Thymus (tissue), 11 donors: ENCODE results near the gene FNBP1L. TPM values are rescaled to one million over a fixed set of nuclear protein-coding genes. Genes with fewer than 3 reads are reported as not detected.

ENCODE experiments used
- DNase-seq, 9 donors: peaks; one replicate each; pipeline ENCODE4 v3.0.0-alpha.2; 2013; ENCODE audit warnings: low spot score in 9 of 9, low read depth in 6 of 9, missing footprints in 1 of 9
- H3K27ac ChIP-seq, 2 donors: one replicate each; pipeline ENCODE4 v1.5.1; 2013; ENCODE audit warnings: control low read depth in 1 of 2, low read depth in 1 of 2, low read length in 1 of 2, mild to moderate bottlenecking in 1 of 2, moderate library complexity in 1 of 2
- H3K27me3 ChIP-seq, 2 donors: one replicate each; pipeline ENCODE4 v1.5.1; 2013; ENCODE audit warnings: low read length in 1 of 2; ENCODE audit not compliant: control insufficient read depth in 2 of 2, insufficient read depth in 1 of 2
- H3K36me3 ChIP-seq, 2 donors: one replicate each; pipeline ENCODE4 v1.5.1; 2013; ENCODE audit warnings: low read length in 1 of 2, mild to moderate bottlenecking in 1 of 2, moderate library complexity in 1 of 2; ENCODE audit not compliant: control insufficient read depth in 2 of 2, insufficient read depth in 2 of 2
- H3K4me1 ChIP-seq, 2 donors: one replicate each; pipeline ENCODE4 v1.5.1; 2013; ENCODE audit warnings: low read length in 2 of 2; ENCODE audit not compliant: control insufficient read depth in 2 of 2, insufficient read depth in 2 of 2
- H3K4me3 ChIP-seq, 2 donors: one replicate each; pipeline ENCODE4 v1.5.1; 2013; ENCODE audit warnings: low read length in 2 of 2, control low read depth in 1 of 2, mild to moderate bottlenecking in 1 of 2
- H3K9me3 ChIP-seq, 2 donors: one replicate each; pipeline ENCODE4 v1.5.1; 2013; ENCODE audit warnings: low read length in 1 of 2, mild to moderate bottlenecking in 1 of 2; ENCODE audit not compliant: control insufficient read depth in 2 of 2, insufficient read depth in 1 of 2
- WGBS: extraction: QIAGEN DNeasy Blood & Tissue Kit; methylation state at CpG from one replicate; pipeline ENCODE4 v1.1.7; 2013; 5-methylcytosine and 5-hydroxymethylcytosine counted together
- polyA plus RNA-seq: library from polyadenylated mRNA; stranded (reverse); fragments of 200-250 nt; gene quantifications from one replicate; pipeline ENCODE4 v1.2.3, GENCODE V29; 2013
- total RNA-seq: library from RNA; stranded (reverse); fragments of 120-200 nt; gene quantifications from one replicate; pipeline ENCODE4 v1.2.4, GENCODE V29; 2013
- donor health status: healthy.

The FNBP1L gene
- total and polyA plus RNA-seq, 2 donors = 8.9 to 13.1 TPM

GRCh38 chr1:93438716-93439115, 9.2 kb upstream of the FNBP1L start:
- DNase-seq = no peak
- no peaks in the 10 kb centered on the region for H3K27me3 ChIP-seq
- H3K36me3 ChIP-seq = no peaks in the 10 kb centered on the region
- no peak overlapping the region for H3K27ac ChIP-seq
- no peak overlapping the region for H3K4me3 ChIP-seq
- H3K4me1 ChIP-seq = no peaks in the 10 kb centered on the region
- 96% methylated on average over 3 of the region's 3 CpGs for WGBS
- H3K9me3 ChIP-seq = peaks cover 0 to 13% of the 10 kb centered on the region in 2 donors

DNA sequence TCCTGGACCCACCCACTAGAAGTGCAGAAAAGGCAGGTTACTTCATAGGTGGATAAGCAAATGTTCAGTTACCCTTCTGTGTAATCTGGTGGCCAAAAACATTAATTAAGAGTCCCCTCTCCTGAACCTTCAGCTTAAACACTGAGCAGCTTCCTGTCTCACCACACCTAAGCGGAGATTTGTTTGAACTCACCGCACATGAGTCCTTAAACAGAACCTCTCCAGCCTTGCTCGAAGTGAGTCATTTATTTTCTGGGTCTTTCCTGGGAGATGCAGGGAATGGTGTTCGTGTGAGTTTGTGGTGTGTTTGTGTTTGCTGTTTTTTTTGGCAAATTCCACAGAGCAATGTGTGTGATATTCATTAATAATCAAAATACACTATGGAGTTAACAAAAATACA, 7.6 kb upstream of the FNBP1L start:
- Histone ChIP-seq H3K4me1 (no peaks in the 10 kb centered on the region), H3K27ac (no peak overlapping the region), H3K9me3 (no peaks in the 10 kb centered on the region), H3K36me3 (no peaks in the 10 kb centered on the region), H3K27me3 (no peaks in the 10 kb centered on the region), H3K4me3 (no peak overlapping the region)
- WGBS = 96% methylated on average over 4 of the region's 4 CpGs
- no peak for DNase-seq

DNA sequence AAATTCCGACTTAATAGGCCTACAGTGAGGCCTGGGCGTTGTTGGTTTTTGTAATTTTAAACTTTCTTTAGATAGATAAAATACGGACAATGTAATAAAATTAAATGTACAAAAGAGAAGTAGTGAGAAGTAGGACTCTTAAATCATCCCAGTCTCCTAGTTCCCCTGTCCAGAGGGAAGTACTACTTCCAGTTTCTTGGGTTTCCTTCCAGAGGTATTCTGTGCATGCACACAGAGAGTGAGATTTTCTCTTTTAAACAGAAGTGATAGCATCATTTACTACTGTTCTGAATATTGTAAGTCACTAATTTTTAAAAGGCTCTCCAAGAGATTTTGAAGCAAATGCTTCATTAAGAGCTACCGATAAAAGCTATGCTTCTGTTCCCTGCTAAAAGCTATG, 7.2 kb upstream of the FNBP1L start:
- Histone ChIP-seq H3K4me3 (no peak overlapping the region), H3K27me3 (no peaks in the 10 kb centered on the region), H3K4me1 (no peaks in the 10 kb centered on the region), H3K9me3 (no peaks in the 10 kb centered on the region), H3K27ac (no peak overlapping the region), H3K36me3 (no peaks in the 10 kb centered on the region)
- no peak for DNase-seq
- WGBS = 97% methylated on average over 4 of the region's 4 CpGs

DNA sequence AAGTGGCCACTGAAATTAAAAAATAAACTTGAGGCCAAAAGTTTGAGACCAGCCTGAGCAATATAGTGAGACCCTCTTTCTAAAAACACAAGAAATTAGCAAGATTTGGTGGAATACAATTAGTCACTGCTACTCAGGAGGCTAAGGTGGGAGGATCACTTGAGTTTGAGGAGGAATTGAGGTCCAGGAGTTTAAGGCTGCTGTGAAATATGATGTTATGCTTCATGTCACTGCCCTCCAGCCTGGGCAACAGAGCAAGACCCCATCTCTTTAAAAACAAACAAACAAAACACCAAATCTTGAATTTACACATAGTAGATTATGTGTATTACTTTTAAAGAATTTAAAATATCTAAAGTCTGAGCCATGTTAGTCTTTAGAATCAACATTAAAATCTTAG, 6.3 kb upstream of the FNBP1L start:
- no peaks in the 10 kb centered on the region for H3K4me1 ChIP-seq
- no peak overlapping the region for H3K27ac ChIP-seq
- no peaks in the 10 kb centered on the region for H3K9me3 ChIP-seq
- peaks cover 0 to 1% of the 10 kb centered on the region in 2 donors for H3K27me3 ChIP-seq
- DNase-seq = no peak
- no peak overlapping the region for H3K4me3 ChIP-seq
- no peaks in the 10 kb centered on the region for H3K36me3 ChIP-seq

GRCh38 chr1:93442008-93442666, 5.8 kb upstream of the FNBP1L start:
- peaks cover 0 to 4% of the 10 kb centered on the region in 2 donors for H3K4me1 ChIP-seq
- DNase-seq = no peak
- WGBS = 84% methylated on average over 11 of the region's 11 CpGs
- H3K4me3 ChIP-seq = no peak overlapping the region
- H3K36me3 ChIP-seq = no peaks in the 10 kb centered on the region
- peaks cover 0 to 2% of the 10 kb centered on the region in 2 donors for H3K27me3 ChIP-seq
- no peak overlapping the region for H3K27ac ChIP-seq
- H3K9me3 ChIP-seq = no peaks in the 10 kb centered on the region

DNA sequence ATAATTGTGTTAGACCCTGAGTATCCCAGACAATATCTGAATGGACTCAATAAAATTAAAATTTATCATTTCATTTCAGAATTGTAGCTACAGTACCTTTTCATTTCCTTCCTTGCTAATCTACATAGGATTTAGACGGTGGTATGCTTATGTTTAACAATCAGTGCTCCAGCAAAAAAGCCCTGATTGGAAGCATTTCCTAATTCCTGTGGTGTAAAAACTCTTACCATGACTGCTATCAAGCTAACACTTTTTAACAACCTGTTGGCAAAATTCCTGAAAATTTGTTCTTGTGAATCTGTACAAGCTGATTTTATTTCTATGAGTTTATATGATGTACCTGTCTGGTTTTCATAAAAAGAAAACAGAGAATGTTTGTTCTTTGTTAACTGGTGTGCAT, 5.2 kb upstream of the FNBP1L start:
- 86% methylated on average over 1 of the region's 1 CpG for WGBS
- H3K4me3 ChIP-seq = no peak overlapping the region
- DNase-seq = no peak
- H3K36me3 ChIP-seq = no peaks in the 10 kb centered on the region
- no peak overlapping the region for H3K27ac ChIP-seq
- no peaks in the 10 kb centered on the region for H3K9me3 ChIP-seq
- H3K27me3 ChIP-seq = peaks cover 2 to 7% of the 10 kb centered on the region in 2 donors
- peaks cover 0 to 5% of the 10 kb centered on the region in 2 donors for H3K4me1 ChIP-seq

DNA sequence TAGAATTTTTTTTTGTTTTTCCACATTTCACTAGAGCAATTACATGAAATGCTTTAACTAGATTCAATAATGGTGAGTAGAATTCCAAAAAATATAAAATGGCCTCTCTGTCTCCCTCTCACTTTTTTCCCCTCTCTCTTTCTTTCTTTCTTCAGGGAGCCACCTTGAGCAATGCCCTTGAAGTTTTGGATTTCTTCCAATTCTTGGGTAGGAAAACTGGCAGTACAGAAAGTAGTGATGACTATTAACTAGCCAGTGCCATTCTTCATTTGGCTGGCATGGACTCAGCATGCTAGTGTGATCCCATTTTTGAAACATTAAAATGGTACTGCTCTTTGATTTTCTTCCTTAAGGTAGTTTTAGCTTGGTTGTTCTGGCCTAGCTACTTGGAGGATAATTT, 4.5 kb upstream of the FNBP1L start:
- Histone ChIP-seq H3K4me3 (no peak overlapping the region), H3K4me1 (peaks cover under 1 to 5% of the 10 kb centered on the region in 2 donors), H3K27me3 (peaks cover 4 to 14% of the 10 kb centered on the region in 2 donors), H3K27ac (no peak overlapping the region), H3K9me3 (no peaks in the 10 kb centered on the region), H3K36me3 (no peaks in the 10 kb centered on the region)
- no peak for DNase-seq

DNA sequence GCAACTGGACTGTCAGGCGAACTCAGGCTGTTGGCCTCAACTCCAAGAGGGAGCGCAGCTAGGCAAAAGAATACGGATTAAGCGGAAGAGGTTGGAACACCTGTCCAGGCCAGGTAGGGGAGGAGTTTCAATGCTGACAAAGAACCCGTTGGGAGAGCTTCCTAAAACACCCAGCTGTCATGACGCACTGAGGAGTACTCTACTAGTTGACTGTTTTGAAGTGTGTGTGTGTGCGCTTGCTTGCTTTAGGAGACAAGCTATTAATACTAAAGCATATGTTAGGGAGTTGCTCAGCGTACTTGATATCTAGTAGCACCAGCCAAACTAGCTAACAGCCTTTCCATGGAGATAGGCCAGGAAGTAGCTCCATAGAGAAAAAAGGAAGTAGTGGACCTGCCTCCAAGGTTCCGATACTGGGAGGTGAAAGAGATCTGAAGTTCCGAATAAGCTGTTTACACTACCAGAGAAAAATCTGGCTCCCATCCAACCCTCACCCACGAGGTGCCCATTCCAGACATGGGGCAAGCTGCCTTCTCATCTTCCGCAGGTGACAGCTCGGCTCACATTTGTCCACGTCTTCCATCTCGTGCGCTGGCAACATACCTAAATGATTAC, 974 bp upstream of the FNBP1L start:
- Histone ChIP-seq H3K27ac (no peak overlapping the region), H3K4me1 (peaks cover 9 to 12% of the 10 kb centered on the region in 2 donors), H3K27me3 (peaks cover 9 to 35% of the 10 kb centered on the region in 2 donors), H3K9me3 (peaks cover 0 to 3% of the 10 kb centered on the region in 2 donors), H3K4me3 (peak overlapping the region; percentile 68 to 76), H3K36me3 (no peaks in the 10 kb centered on the region)
- WGBS = 36% methylated on average over 16 of the region's 16 CpGs
- peak in 1 of 9 donors; percentile 12 for DNase-seq

- Histone ChIP-seq H3K36me3 (no peaks in the 10 kb centered on the region), H3K4me1 (peaks cover 9 to 12% of the 10 kb centered on the region in 2 donors), H3K27ac (peak overlapping the region; percentile 60 to 74), H3K9me3 (peaks cover 0 to 3% of the 10 kb centered on the region in 2 donors), H3K27me3 (peaks cover 9 to 35% of the 10 kb centered on the region in 2 donors), H3K4me3 (peak overlapping the region; percentile 68 to 76)
- under 1% methylated on average over 77 of the region's 77 CpGs for WGBS
- peak in 4 of 9 donors; percentile 9 to 46 (median 22) for DNase-seq
Observed at GRCh38 chr1:93448292-93448982, 519 bp downstream of the FNBP1L start.
